ENCODE results near the gene STK17B.
A peak's percentile ranks its signal among the peaks of the same experiment; 100 is the strongest.

STK17B gene

GRCh38 chr2:196153480-196153879 is 17.9 kb downstream of the STK17B start:
- DNase-seq, result no peak

GRCh38 chr2:196149948-196150347 is 21.4 kb downstream of the STK17B start:
- DNase-seq, result no peak

GRCh38 chr2:196148736-196149135 is 22.6 kb downstream of the STK17B start:
- no peak for DNase-seq

GRCh38 chr2:196145256-196145655 is 26.1 kb downstream of the STK17B start:
- no peak for DNase-seq

GRCh38 chr2:196144513-196145126 is 26.8 kb downstream of the STK17B start:
- DNase-seq, result no peak

GRCh38 chr2:196143730-196144131 is 27.6 kb downstream of the STK17B start:
- no peak for DNase-seq

GRCh38 chr2:196142825-196143224 is 28.6 kb downstream of the STK17B start:
- no peak for DNase-seq

GRCh38 chr2:196140213-196140612 is 31.2 kb downstream of the STK17B start:
- DNase-seq, result no peak

- DNase-seq, result no peak
Measured at GRCh38 chr2:196137271-196137670, 34.1 kb downstream of the STK17B start.

- DNase-seq, result no peak
Measured at GRCh38 chr2:196136151-196136550, 35.2 kb downstream of the STK17B start.

- peak; percentile 52 for DNase-seq
Measured at GRCh38 chr2:196131949-196132925, 39.1 kb downstream of the STK17B start.

GRCh38 chr2:196131384-196131937 is 39.9 kb downstream of the STK17B start:
- DNase-seq, result peak; percentile 62

GRCh38 chr2:196130039-196130825 is 41.1 kb downstream of the STK17B start:
- no peak for DNase-seq

GRCh38 chr2:196128749-196129148 is 42.6 kb downstream of the STK17B start:
- DNase-seq, result no peak

GRCh38 chr2:196125596-196125995 is 45.8 kb downstream of the STK17B start:
- DNase-seq, result no peak

- DNase-seq, result no peak
Measured at GRCh38 chr2:196123679-196124373, 47.6 kb downstream of the STK17B start.

GRCh38 chr2:196119926-196120325 is 51.5 kb downstream of the STK17B start:
- no peak for DNase-seq

- DNase-seq, result no peak
Measured at GRCh38 chr2:196117214-196117705, 54.1 kb downstream of the STK17B start.

- no peak for DNase-seq
Measured at GRCh38 chr2:196113061-196113974, 58.1 kb downstream of the STK17B start.

GRCh38 chr2:196112418-196113034 is 58.9 kb downstream of the STK17B start:
- DNase-seq, result no peak

- no peak for DNase-seq
Measured at GRCh38 chr2:196108604-196109003, 62.8 kb downstream of the STK17B start.

Measured in NCI-H69 (cell line).